ENCODE results near the gene SDCBP2. TPM values are rescaled to one million over a fixed set of nuclear protein-coding genes. Genes with fewer than 3 reads are reported as not detected.

Gene SDCBP2
- total RNA-seq, 1 donor from 2014 or later = 2.4 TPM

- no peak for DNase-seq (ENCODE audit: low read depth, low spot score)
- H3K4me3 Mint-ChIP-seq = no peak overlapping the region
- TF ChIP-seq CTCF (conservative IDR thresholded peaks at IDR 0.05) = no peak
- no peaks in the 10 kb centered on the region for H3K9me3 Mint-ChIP-seq
- H3K36me3 Mint-ChIP-seq (ENCODE audit: low read depth) = no peaks in the 10 kb centered on the region
- H3K4me1 Mint-ChIP-seq = peaks cover 4% of the 10 kb centered on the region
- no peaks in the 10 kb centered on the region for H3K27me3 Mint-ChIP-seq (ENCODE audit: low read depth)
- no peak overlapping the region for H3K27ac Mint-ChIP-seq (ENCODE audit: unreplicated experiment)
These were observed 21.8 kb downstream of the SDCBP2 start for GRCh38 chr20:1307171-1307570.

- Mint-ChIP-seq H3K27me3 (ENCODE audit: low read depth) (no peaks in the 10 kb centered on the region), H3K4me1 (peaks cover 4% of the 10 kb centered on the region), H3K4me3 (no peak overlapping the region), H3K27ac (ENCODE audit: unreplicated experiment) (no peak overlapping the region), H3K36me3 (ENCODE audit: low read depth) (no peaks in the 10 kb centered on the region), H3K9me3 (no peaks in the 10 kb centered on the region)
- DNase-seq (ENCODE audit: low read depth, low spot score) = no peak
- TF ChIP-seq CTCF (conservative IDR thresholded peaks at IDR 0.05) = no peak
These were observed 22.4 kb downstream of the SDCBP2 start for GRCh38 chr20:1306316-1307135.

- Mint-ChIP-seq H3K4me3 (no peak overlapping the region), H3K27ac (ENCODE audit: unreplicated experiment) (no peak overlapping the region), H3K9me3 (no peaks in the 10 kb centered on the region), H3K4me1 (peaks cover 4% of the 10 kb centered on the region), H3K36me3 (ENCODE audit: low read depth) (no peaks in the 10 kb centered on the region), H3K27me3 (ENCODE audit: low read depth) (no peaks in the 10 kb centered on the region)
- DNase-seq (ENCODE audit: low read depth, low spot score) = no peak
- no peak for TF ChIP-seq CTCF (conservative IDR thresholded peaks at IDR 0.05)
These were observed 23.2 kb downstream of the SDCBP2 start for GRCh38 chr20:1305712-1306111.

- H3K4me3 Mint-ChIP-seq = no peak overlapping the region
- no peaks in the 10 kb centered on the region for H3K27me3 Mint-ChIP-seq (ENCODE audit: low read depth)
- no peak overlapping the region for H3K27ac Mint-ChIP-seq (ENCODE audit: unreplicated experiment)
- DNase-seq (ENCODE audit: low read depth, low spot score) = no peak
- no peaks in the 10 kb centered on the region for H3K36me3 Mint-ChIP-seq (ENCODE audit: low read depth)
- no peak for TF ChIP-seq CTCF (conservative IDR thresholded peaks at IDR 0.05)
- H3K4me1 Mint-ChIP-seq = peaks cover 4% of the 10 kb centered on the region
- H3K9me3 Mint-ChIP-seq = no peaks in the 10 kb centered on the region
These were observed 24.0 kb downstream of the SDCBP2 start for GRCh38 chr20:1304710-1305515.

GRCh38 chr20:1302685-1303541 is 26.0 kb downstream of the SDCBP2 start:
- Mint-ChIP-seq H3K4me1 (no peaks in the 10 kb centered on the region), H3K27me3 (ENCODE audit: low read depth) (no peaks in the 10 kb centered on the region)

More at GRCh38 chr20:1302685-1303541, 26.0 kb downstream of the SDCBP2 start:
- no peak for DNase-seq (ENCODE audit: low read depth, low spot score)
- Mint-ChIP-seq H3K9me3 (no peaks in the 10 kb centered on the region), H3K36me3 (ENCODE audit: low read depth) (no peaks in the 10 kb centered on the region), H3K27ac (ENCODE audit: unreplicated experiment) (no peak overlapping the region), H3K4me3 (no peak overlapping the region)
- no peak for TF ChIP-seq CTCF (conservative IDR thresholded peaks at IDR 0.05)
